HCT116 (cell line): Measurements from ENCODE around the gene IL36B. TPM values are rescaled to one million over a fixed set of nuclear protein-coding genes. Genes with fewer than 3 reads are reported as not detected.

Source experiments
- ATAC-seq: fragments of 200-7000 bp; cut with Tn5 transposase; 2 replicates; pipeline ENCODE4 v1.9.1; 2020; ENCODE audit warnings: mild to moderate bottlenecking, moderate library complexity
- BruUV-seq: library from RNA; stranded (reverse); fragments of 400-500 nt; replicated peaks from 2 replicates; lab custom pipeline; 2021; lab: Mats Ljungman, UMichigan
- CTCF ChIA-PET: fragments of 300-600 bp; sonication (Branson Sonifier 250); formaldehyde crosslinking; loops from one replicate; lab custom pipeline; 2021; ENCODE audit warnings: antibody characterized with exemption; lab: Charles Lee
- POLR2A ChIA-PET: fragments of 300-600, 350-600 bp; sonication (Branson Sonifier 250); formaldehyde crosslinking; loops from one replicate; lab custom pipeline; 2021; ENCODE audit warnings: antibody characterized with exemption; lab: Charles Lee
- RAD21 ChIA-PET, 2 experiments: fragments of 300-600 bp; sonication (Branson Sonifier 250); formaldehyde crosslinking; loops; one replicate each; lab custom pipeline; 2023; ENCODE audit warnings: low total read pairs in 2 of 2; ENCODE audit not compliant: uncharacterized antibody in 2 of 2, unreplicated experiment in 2 of 2, low non-redundant PET in 1 of 2; lab: Charles Lee
- DNase-seq: peaks from one replicate; pipeline ENCODE4 v3.0.0-alpha.2; 2010; ENCODE audit warnings: low read depth, low spot score
- H2AFZ ChIP-seq: fragments of 200-600 bp; shearing (Covaris generic), sonication (generic); 2 replicates; pipeline ENCODE4 v1.6.1; 2017; ENCODE audit warnings: low read depth, mixed run types, mixed read lengths, antibody characterized with exemption, low read length; ENCODE audit not compliant: poor library complexity, severe bottlenecking
- H3K27ac ChIP-seq: 2 replicates; pipeline ENCODE4 v1.5.1; 2012; ENCODE audit warnings: low read depth, low read length
- H3K27me3 ChIP-seq: fragments of 200-600 bp; sonication (generic); 2 replicates; pipeline ENCODE4 v1.6.1; 2016; ENCODE audit warnings: mixed run types, low read length, mixed read lengths; ENCODE audit not compliant: insufficient read depth
- H3K36me3 ChIP-seq, 2 experiments: fragments of 200-500 bp in 1 of 2; fragments of 200-600 bp in 1 of 2; sonication (Bioruptor generic) in 1 of 2; sonication (generic) in 1 of 2; 2 replicates each; pipeline versions ENCODE4 v1.5.1 to v1.6.1; 2014 to 2016; ENCODE audit warnings: low read length in 2 of 2, inconsistent platforms in 1 of 2, mixed read lengths in 1 of 2, mixed run types in 1 of 2; ENCODE audit not compliant: insufficient read depth in 2 of 2, control insufficient read depth in 1 of 2
- H3K4me1 ChIP-seq, 2 experiments: fragments of 200-600 bp in 1 of 2; sonication (generic) in 1 of 2; 2 replicates each; pipeline versions ENCODE4 v1.5.1 to v1.6.1; 2012 to 2017; ENCODE audit warnings: low read length in 2 of 2, inconsistent platforms in 1 of 2, mild to moderate bottlenecking in 1 of 2, mixed read lengths in 1 of 2, mixed run types in 1 of 2, moderate library complexity in 1 of 2; ENCODE audit not compliant: insufficient read depth in 2 of 2, control insufficient read depth in 1 of 2
- H3K4me2 ChIP-seq: fragments of 200-600 bp; sonication (generic); 2 replicates; pipeline ENCODE4 v1.6.1; 2017; ENCODE audit warnings: mixed run types, low read length, mixed read lengths
- H3K4me3 ChIP-seq, 2 experiments: fragments of 200-600 bp in 1 of 2; sonication (generic) in 1 of 2; replicated peaks in 1 of 2; 2 replicates each; pipeline ENCODE4 v1.5.1; 2011 to 2016; ENCODE audit warnings: low read length in 2 of 2, control low read depth in 1 of 2, low read depth in 1 of 2, mild to moderate bottlenecking in 1 of 2, mixed read lengths in 1 of 2, mixed run types in 1 of 2
- H3K79me2 ChIP-seq: fragments of 200-600 bp; sonication (generic); 2 replicates; pipeline ENCODE4 v1.6.1; 2017; ENCODE audit warnings: mild to moderate bottlenecking, mixed run types, low read length, moderate library complexity, mixed read lengths; ENCODE audit not compliant: insufficient read depth
- H3K9ac ChIP-seq: fragments of 200-600 bp; sonication (generic); 2 replicates; pipeline ENCODE4 v1.6.1; 2016; ENCODE audit warnings: low read length, mixed read lengths
- H3K9me2 ChIP-seq: fragments of 200-600 bp; sonication (generic), shearing (Covaris generic); 2 replicates; pipeline ENCODE4 v1.6.1; 2017; ENCODE audit warnings: mixed run types, mild to moderate bottlenecking, moderate library complexity; ENCODE audit not compliant: insufficient read depth
- H3K9me3 ChIP-seq, 2 experiments: fragments of 200-500 bp in 1 of 2; fragments of 200-600 bp in 1 of 2; sonication (Bioruptor generic) in 1 of 2; sonication (generic) in 1 of 2; 2 replicates each; pipeline ENCODE4 v1.6.1; 2014 to 2017; ENCODE audit warnings: low read length in 2 of 2, mixed read lengths in 2 of 2, inconsistent platforms in 1 of 2, low read depth in 1 of 2, mild to moderate bottlenecking in 1 of 2, mixed run types in 1 of 2, moderate library complexity in 1 of 2; ENCODE audit not compliant: control insufficient read depth in 1 of 2, insufficient read depth in 1 of 2
- H4K20me1 ChIP-seq: fragments of 200-600 bp; sonication (generic), shearing (Covaris generic); 2 replicates; pipeline ENCODE4 v1.6.1; 2017; ENCODE audit warnings: mixed run types, mild to moderate bottlenecking, moderate library complexity; ENCODE audit not compliant: insufficient read depth
- CBX3 ChIP-seq: IDR thresholded peaks from 2 replicates; pipeline ENCODE4 v1.6.1; 2012; ENCODE audit warnings: low read depth
- CEBPB ChIP-seq: IDR thresholded peaks from 2 replicates; pipeline ENCODE4 v1.6.1; 2012; ENCODE audit warnings: low read depth
- ELF1 ChIP-seq: IDR thresholded peaks from 2 replicates; pipeline ENCODE4 v1.6.1; 2012; ENCODE audit warnings: low read depth, borderline replicate concordance
- POLR2A ChIP-seq: IDR thresholded peaks from 2 replicates; pipeline ENCODE4 v1.7.0; 2011; ENCODE audit warnings: borderline replicate concordance; ENCODE audit not compliant: insufficient read depth, insufficient read length; ENCODE audit errors: extremely low read depth
- POLR2AphosphoS5 ChIP-seq: IDR thresholded peaks from 2 replicates; pipeline ENCODE4 v1.6.1; 2011; ENCODE audit warnings: mild to moderate bottlenecking, low read depth, low read length, moderate library complexity
- intact Hi-C: fragments of 100-400 bp; cut with micrococcal nuclease; formaldehyde crosslinking; loops from 2 replicates; pipeline ENCODE4 v1.10.0; 2022
- total RNA-seq: library from RNA; stranded (reverse); gene quantifications from one replicate; pipeline ENCODE4 v1.2.1, GENCODE V29; 2021; ENCODE audit not compliant: unreplicated experiment
- TF ChIP-seq, protein P1 (sequence below): IDR thresholded peaks from 2 replicates; pipeline ENCODE4 v1.6.1; 2012; ENCODE audit warnings: low read depth

The IL36B gene
- total RNA-seq, 1 experiment from 2014 or later = not detected

DNA sequence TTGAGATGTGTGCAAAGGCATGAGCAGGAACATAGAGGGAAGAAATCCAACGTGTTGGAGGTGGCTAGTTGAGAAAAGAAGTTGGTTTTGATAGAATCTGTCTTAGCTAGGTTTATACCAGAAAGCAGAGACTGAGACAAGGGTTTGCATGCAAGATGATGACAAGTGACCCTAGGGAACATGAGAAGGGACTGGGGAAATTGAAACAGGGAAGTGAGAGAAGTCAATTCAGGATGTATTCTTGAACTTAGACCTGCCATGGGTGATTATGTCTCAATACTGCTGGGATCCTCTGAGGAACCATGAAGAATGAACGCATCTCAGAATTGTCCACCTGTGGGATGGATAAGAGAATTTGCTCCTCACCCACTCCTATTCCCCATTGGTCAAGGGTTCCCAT lies 26.9 kb downstream of the IL36B start (continued):
- TF ChIP-seq POLR2AphosphoS5 = no peak

DNA sequence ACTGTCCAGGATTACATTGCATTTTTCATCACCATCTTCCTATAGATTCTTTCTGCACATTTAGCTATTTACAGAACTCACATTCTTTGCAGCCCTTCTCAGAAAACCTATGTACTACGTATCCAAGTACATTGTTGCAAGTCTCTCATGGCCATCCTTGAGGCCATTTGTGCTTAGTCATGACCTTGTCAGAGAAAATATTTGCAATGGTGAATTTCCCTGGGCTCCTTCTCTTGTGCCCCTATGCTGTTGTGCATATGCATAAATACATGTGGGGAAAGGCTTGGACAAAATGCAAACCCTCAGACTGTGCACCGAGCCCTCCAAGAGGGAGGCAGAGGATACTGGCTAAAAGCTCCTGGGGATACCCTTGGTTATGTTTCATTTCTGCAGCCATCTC lies 27.9 kb downstream of the IL36B start:
- TF ChIP-seq, protein P1, sequence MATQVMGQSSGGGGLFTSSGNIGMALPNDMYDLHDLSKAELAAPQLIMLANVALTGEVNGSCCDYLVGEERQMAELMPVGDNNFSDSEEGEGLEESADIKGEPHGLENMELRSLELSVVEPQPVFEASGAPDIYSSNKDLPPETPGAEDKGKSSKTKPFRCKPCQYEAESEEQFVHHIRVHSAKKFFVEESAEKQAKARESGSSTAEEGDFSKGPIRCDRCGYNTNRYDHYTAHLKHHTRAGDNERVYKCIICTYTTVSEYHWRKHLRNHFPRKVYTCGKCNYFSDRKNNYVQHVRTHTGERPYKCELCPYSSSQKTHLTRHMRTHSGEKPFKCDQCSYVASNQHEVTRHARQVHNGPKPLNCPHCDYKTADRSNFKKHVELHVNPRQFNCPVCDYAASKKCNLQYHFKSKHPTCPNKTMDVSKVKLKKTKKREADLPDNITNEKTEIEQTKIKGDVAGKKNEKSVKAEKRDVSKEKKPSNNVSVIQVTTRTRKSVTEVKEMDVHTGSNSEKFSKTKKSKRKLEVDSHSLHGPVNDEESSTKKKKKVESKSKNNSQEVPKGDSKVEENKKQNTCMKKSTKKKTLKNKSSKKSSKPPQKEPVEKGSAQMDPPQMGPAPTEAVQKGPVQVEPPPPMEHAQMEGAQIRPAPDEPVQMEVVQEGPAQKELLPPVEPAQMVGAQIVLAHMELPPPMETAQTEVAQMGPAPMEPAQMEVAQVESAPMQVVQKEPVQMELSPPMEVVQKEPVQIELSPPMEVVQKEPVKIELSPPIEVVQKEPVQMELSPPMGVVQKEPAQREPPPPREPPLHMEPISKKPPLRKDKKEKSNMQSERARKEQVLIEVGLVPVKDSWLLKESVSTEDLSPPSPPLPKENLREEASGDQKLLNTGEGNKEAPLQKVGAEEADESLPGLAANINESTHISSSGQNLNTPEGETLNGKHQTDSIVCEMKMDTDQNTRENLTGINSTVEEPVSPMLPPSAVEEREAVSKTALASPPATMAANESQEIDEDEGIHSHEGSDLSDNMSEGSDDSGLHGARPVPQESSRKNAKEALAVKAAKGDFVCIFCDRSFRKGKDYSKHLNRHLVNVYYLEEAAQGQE = no peak
- no peak for TF ChIP-seq CBX3
- no peak for TF ChIP-seq CEBPB
- TF ChIP-seq ELF1 = no peak
- no peak for TF ChIP-seq POLR2A
- Histone ChIP-seq H3K79me2 (no peaks in the 10 kb centered on the region), H3K4me2 (no peak overlapping the region), H3K9me3 (no peaks in the 10 kb centered on the region), H4K20me1 (no peaks in the 10 kb centered on the region), H3K9ac (no peak overlapping the region), H3K27ac (no peak overlapping the region), H3K27me3 (peaks cover 68% of the 10 kb centered on the region), H3K4me3 (no peak overlapping the region), H2AFZ (no peak overlapping the region), H3K9me2 (no peaks in the 10 kb centered on the region), H3K36me3 (no peaks in the 10 kb centered on the region), H3K4me1 (no peaks in the 10 kb centered on the region)
- intact Hi-C loops = no loop called here
- ChIA-PET POLR2A (no interaction called here), CTCF (no interaction called here), RAD21 (no interaction called here)
- ATAC-seq (no peak), DNase-seq (no peak)
- BruUV-seq = no TSS peak
